GM21390 (cell line): ENCODE data around the gene PPIL1.
"Not testable (repeated sequence)": the region's sequence is repeated elsewhere in the genome, so short reads cannot be mapped to it uniquely, and the experiment has no call there.

ENCODE experiments used
- ATAC-seq: cut with Tn5 transposase; IDR thresholded peaks from one replicate; pipeline ENCODE4 v1.9.1; 2021; ENCODE audit not compliant: unreplicated experiment

PPIL1 gene

DNA sequence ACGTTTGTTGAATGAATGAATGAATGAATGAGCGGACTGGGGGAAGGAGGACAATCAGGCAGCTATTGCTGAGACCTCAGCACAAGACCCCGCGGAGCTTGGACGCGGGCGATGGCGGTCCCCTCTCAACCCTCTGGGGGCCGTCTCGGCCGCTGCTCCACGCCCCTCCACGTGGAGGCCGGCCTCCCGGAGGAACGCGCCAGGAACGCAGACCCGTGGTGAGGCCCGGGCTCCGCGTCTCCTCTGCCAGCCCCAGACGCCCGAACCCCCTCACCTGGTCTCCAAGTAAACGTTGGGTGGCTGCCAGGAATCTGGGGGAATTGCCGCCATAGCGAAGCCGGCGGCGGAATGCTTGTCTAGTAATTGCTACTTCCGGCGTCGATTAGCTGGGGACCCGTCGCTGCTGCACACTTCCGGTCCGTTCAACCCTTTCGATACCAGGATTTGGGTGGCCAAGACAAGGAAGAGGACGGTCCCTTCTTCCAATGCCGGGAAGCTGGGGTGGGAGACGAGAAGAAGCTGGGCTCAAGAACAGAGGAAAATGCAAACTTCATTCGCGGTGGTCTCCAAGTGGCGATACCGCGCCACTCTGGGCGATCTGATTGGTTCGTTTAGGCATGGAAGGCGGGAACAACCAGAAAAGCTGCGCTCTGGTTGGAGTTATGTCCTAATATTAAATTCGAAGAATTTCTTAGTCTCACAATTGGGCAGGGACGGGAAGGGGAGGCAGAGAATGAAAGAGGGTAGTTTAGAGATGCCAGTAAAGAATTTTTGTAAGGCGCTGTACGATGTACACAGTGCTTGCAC is at the start of gene PPIL1:
Gene PPIL1 (minus strand): TSS at position 361 of the 807 bp plus-strand sequence. CDS start 31 bp downstream, at position 330.
- peak; percentile 69 for ATAC-seq

DNA sequence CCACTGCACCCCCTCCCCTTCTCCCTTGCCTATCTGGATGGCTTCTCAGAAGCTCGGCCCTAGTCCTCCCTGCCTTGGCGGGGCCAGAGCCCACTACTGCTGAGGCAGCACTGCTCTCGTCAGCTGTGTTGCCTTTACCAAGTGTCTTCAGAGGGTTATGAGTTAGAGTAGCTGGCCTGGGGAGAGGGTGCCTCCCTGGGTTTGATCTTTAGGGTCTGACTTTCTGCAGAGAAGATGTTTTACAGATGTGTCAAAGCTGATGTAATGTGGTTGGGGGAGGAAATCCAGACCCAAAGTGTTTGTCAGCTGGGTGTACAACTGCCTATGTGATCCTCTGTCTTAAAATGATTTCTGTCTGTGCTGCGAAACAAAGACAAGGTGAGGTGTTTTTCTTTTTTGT is 49.5 kb upstream of the PPIL1 start:
- no peak for ATAC-seq

DNA sequence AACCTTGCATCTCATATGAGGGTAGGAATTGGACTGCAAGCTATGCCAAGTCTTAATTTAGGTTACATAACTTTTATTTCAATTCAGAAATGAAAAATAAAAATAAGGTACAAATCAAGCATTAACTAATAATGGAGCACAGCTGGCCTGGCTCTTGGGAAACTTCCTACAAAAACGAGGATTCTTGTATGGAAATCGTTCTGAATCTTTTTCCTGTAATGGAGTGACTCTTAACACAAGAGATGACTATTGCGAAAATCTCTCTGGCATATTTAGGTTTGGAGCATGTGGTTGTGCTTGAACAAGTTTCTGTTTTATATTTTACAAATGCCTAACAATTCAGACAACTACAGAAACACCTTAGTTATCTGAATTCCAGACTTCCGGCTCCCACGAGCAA is 45.9 kb upstream of the PPIL1 start:
- no peak for ATAC-seq

DNA sequence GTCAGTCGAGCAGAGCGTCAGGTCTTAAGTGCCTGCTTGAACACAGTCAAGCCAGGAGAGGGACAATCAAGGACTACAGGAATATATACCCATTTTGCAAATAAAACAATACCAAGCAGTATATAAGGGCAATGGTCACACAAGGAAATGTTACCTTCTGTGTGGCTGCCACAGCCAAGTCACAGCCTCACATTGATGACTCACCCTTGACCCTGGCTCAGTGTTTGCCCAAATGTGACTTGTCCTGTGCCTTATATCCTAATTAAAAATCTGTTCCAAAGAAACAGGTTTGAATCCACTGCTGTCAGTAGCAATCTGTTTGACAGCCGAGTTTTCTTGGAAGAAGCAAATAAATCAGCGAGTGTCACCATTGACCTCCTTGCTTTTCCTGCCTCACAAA is 45.4 kb upstream of the PPIL1 start:
- no peak for ATAC-seq

DNA sequence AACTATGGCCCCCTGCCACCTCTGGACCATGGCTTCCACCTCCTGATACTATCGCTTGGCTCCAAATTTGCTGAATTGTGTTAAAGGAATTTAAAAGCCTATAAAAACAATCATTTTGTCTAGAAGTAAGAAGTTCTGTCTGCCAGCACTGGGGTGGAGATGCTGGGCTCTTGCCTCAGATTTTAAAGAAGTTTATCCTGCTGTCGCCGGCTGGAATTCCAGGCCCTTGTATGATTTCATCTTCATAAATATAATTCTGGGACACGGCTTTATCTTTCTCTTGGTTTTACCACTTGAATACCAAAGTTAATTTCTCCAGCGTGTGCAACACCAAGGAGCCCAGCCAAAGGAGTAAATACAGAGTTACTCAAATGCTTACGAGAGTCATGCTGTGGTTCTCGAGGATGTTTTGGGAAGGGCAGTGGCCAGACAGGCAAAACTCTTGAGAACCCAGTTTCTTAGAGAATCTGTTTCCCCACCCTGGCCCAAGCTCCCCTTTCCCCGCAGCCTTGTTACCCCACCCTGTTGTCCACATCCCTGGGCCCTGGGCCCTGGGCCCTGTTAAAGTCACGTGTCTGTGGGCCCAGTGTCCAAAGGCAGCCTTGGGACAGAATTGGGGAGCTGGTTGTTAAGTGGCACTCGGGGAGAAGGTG is 43.1 kb upstream of the PPIL1 start:
- no peak for ATAC-seq

DNA sequence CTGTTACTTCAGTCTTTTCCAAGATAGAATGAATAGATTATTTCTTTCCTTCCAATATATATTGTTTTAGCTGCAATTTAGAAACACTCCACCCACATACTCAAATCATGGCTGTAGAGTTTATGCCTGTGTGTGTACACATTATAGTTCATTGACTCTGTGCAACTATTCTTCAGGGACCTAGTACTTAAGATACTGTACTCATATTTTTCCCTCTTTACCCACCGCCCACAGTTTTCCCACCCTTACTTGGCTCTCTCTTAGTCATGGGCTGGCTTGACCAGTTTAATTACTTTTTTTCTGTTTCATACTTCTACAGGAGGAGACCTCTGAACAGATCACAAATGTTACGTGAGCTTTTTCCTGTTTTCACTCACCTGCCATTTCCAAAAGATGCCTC is 41.5 kb upstream of the PPIL1 start:
- ATAC-seq: no peak

DNA sequence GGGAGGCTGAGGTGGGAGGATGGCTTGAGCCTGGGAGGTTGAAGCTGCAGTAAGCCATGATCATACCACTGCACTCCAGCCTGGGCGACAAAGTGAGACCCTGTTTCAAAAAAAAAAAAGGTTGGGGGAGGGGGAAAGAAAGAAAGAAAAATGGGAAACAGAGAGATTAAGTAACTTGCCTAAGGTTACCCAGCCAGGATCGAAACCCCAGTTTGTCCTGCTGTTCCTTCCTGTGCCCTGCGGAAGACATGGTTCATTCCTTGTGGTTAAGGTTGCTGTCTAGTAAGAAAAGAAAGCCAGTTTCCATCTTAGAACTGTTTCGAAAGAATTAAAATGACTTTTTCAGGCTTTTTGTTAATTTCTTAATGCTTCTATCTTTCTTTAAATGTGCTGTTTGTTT is 41.0 kb upstream of the PPIL1 start:
- no peak for ATAC-seq

DNA sequence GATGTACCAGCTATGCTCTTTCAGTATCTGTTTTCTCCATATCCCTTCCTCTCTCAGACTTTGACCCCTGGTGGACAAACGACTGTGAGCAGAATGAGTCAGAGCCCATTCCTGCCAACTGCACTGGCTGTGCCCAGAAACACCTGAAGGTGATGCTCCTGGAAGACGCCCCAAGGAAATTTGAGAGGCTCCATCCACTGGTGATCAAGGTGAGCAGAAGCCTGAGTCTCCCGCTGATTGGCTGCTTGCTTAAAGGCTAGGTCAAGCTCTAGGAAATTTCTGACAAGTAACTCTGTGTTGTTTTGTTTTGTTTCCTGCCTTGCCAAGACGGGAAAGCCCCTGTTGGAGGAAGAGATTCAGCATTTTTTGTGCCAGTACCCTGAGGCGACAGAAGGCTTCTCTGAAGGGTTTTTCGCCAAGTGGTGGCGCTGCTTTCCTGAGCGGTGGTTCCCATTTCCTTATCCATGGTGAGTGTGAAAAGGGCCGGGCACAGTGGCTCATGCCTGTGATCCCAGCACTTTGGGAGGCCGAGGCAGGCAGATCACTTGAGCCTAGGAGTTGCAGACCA is 39.7 kb upstream of the PPIL1 start:
- no peak for ATAC-seq

DNA sequence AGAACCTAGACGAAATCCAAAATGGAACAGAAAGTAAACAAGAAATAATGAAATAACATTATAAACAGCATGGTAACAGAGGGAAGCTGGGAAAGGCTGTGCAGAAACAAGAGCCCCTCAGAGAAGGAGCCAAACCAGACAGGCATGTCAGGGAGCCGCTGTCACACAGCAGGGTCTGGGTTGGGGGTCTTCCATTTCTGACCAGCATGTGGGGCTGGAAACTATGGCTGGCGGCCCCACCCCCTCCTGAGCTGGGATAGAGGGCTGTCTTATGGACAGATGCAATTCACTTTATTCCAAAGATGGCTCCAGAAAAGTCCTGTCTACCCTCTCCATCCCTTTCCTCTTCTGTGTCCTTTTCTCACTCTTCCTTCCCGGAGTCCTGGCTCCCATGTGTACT is 38.5 kb upstream of the PPIL1 start:
- ATAC-seq: peak; percentile 9

DNA sequence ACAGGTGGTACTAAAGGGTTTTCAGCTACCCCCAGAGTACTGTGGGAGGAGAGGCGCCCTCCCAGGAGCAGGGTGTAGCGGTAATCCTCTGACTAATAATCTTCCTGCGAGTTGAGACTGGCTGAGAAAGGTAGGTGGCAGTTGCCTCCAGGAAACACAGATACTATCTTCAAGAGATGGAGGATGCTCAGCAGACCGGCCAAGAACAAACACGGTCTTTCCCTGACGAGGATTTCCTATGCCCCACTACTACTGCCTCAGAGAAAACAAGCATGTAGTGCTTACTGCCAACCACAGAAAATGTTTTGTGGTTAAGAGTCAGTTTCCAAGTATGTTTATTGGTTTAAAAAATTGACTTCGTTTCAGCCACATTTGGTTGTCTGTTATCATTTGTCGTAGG is 38.0 kb upstream of the PPIL1 start:
- peak; percentile 85 for ATAC-seq

DNA sequence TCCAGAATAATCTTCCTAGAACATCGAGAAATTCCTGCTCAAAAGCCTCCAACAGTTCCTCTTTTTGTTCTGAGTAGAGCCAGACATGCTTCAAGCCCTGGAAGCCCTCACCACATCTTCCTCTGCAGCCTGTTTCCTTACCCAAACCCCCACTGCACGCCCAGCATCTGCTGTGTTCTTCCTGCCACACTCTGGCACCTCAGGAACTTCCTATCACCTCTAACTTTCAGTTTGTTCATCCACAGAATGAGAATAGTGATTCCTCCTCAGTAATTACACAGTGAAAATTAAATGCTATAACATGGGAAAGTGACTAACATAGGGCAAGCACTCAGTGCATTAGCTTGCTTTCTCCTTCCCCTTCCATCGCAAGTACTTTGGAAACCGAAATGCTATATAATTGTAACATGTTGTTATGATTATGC is 37.4 kb upstream of the PPIL1 start:
- peak; percentile 24 for ATAC-seq

DNA sequence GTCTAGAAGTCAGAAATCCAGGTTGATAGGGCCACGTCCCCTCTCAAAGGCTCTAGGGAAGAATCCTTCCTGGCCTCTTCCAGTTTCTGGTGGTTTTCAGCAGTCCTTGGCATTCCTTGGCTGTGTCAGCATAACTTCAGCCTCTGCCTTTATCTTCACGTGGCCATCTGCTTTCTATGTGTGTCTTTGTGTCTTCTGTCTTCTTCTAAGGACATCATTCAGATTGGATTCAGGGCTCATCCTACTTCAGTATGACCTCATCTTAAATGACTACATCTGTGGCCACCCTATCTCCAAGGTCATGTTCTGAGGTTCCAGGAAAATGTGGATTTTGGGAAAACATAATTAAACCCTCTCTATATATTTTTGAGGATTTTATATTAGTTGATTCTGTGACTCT is 34.1 kb upstream of the PPIL1 start:
- no peak for ATAC-seq

DNA sequence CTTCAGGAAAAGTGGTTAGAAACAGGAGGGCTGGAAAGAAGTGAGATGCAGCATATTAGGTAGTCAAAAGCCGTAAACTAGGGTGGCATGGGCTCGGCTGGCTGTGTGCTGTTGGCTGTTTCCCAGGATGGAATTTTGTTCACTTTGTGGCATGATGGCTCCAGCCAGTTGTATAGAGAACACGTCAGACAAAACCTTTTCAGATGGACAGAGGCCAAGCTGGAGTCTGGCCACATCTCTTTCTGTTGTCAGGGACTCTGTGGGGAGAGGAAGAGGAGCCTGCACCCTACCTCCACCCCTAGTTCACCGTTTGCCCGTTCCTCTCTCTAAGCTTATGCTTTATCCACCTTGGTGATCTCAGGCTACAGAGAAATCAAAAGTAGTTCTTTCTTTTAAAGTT is 33.2 kb upstream of the PPIL1 start:
- ATAC-seq: no peak

DNA sequence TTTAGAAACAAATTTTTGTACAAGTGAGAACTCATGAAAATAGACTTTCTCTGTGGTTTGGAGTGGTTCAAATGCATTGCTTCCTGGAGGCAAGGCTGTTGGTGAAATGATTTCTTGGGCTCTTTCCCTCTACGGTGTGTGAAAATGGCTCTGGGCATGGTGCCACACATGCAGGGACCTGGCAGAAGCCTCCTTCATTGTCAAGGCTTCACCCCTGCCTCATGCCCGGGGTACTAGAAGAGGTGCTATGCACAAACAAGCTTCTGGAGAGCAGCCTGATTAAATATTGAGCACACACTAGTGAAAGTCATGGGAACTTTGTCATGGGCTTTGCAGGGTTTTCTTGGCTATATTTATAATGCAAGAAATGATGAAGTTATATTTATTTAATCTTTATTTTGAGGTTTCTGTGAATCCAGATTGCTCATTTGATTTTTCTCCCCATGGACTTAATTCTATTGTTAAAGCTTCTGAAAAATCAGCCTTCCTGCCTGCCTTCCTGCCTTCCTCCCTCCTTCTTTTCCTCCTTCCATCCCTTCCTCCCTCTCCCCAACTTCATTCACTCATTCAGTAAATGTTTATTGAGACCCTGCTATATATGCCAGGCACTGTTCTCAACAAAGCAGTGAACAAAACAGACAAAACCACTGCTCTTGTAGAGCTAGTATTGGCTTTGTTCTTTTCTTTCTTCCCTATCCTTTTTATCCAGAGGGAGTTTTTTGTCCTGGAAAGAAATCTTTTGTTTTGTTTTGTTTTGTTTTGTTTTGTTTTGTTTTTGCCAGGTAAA is 32.1 kb upstream of the PPIL1 start:
- no peak for ATAC-seq

DNA sequence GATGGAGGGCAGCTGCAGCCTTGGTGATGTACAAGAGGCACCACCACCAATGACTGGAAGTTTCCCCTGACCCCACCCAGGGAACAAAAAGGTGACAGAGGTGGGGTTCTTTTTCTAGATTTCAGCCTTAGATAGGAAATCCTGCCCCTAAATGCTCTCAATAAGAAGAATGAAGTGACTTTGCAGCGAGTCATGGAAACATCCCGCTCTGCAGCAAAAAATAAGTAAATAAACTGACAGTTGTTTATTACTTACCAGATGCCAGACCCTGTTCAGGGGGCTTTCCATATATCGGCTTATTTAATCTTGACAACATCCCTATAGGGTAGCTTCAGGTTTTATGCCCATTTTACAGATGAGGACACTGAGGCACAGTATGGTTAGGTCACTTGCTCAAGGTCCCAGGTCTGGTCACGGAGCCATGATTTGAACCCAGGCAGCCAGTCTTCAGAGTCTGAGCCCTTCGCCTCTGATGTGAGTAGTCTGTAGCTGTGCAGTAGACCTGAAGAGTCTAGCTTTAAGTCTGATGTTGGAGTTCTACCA is 30.3 kb upstream of the PPIL1 start:
- ATAC-seq: no peak

DNA sequence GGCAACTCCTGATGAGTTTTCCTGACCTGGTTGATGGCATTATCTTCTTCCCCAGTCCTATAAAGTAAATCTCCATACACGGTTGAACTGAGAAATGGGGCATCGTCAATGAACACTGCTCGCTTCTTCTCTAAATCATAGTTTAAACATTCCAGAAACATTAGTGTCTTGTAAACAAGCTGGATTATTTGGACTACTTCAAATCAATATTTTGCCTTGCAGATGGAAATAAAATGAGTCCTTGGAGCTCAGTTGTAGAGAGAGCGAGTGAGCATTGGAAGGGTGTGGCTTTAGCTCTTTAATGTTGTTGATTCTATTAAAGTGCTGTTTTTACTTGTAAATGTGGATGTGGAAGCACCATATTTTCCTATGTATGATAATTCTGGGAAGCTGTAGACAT is 29.5 kb upstream of the PPIL1 start:
- no peak for ATAC-seq

DNA sequence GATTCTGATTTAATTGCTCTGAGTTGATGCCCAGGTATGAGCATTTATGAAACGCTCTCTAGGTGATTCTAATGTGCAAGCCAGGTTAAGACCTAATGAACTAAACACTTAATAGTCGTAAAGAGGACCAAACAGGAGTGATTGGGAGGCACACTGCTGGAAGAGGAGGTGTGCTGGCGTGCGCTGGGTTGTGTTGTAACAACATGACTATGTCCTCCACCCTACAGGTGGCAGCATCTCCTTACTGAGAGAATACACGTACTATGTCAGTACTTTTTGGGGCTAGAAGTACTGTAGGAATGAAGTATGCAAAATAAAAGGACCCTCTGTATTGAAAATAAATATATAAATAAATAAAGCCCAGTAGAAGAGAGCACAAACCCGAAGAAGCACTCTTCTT is 23.0 kb upstream of the PPIL1 start:
- ATAC-seq: no peak

DNA sequence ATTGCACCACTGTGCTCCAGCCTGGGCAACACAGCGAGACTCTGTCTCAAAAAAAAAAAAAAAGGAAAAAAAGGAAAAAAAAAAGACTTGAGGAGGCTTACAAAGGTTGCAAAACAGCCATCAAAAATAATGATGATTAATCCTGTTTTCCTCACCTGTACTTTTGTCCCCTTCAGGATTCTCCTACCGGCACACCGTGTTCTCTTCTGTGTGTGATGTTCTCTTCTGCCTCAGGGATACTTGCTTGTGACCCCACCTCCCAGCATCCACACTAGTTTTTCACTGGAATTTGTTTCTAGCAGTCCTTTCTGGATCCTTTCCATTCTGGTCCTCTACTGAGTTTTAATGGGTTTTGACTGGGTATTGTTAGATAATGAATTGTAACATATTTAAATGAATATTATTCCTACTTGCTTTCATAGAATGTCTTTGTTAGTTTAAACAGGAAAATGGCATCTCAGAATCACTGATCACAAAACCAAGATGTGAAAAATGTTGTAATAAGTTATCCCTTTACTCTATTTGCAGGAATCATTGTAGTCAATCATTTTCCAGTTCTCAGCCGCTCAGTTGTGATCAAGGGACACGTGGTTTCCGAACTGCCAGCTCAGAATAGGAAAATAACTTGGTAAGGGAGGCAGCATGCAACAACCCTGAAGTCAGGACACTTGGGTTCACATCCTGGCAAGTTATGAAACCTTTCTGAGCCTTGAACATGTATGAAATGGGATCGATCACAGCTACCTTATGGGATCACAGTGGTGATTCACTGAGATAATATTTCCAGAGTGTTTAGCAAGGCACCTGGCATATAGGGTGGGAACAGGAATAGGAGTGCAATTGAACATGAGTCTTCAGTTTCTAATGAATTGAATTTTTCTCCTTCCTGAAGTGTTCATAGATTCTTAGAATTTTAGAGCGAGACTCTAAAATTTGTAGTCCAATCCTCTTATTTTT is 19.7 kb upstream of the PPIL1 start:
- ATAC-seq: no peak

DNA sequence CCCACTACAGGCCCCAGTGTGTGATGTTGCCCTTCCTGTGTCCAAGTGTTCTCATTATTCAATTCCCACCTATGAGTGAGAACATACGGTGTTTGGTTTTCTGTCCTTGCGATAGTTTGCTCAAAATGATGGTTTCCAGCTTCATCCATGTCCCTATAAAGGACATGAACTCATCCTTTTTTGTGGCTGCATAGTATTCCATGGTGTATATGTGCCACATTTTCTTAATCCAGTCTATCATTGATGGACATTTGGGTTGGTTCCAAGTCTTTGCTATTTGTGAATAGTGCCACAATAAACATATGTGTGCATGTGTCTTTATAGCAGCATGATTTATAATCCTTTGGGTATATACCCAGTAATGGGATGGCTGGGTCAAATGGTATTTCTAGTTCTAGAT is 16.6 kb upstream of the PPIL1 start:
- not testable (repeated sequence) for ATAC-seq

DNA sequence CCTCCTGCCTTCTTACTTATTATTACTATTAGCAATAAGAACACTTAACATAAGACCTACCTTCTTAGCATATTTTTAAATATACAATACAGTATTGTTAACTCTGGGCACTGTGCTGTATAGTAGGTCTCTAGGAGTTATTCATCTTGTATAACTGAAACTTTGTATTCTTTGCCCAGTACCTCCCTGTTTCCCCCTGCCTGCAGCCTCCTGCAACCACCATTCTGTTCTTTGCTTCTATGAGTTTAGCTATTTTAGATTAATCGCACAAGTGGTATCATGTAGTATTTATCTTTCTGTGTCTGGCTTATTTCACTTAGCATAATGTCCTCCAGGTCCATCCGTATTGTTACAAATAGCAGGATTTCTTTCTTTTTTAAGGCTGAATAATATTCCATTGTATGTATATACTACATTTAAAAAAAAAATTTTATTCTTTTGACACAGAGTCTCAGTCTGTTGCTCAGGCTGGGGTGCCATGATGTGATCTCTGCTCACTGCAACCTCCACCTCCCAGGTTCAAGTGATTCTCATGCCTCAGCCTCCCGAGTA is 15.6 kb upstream of the PPIL1 start:
- ATAC-seq: no peak
